AG10803 (cell line): Measurements from ENCODE around the gene UTP3.

Source experiments
- DNase-seq: peaks from one replicate; pipeline ENCODE4 v3.0.0; 2010; ENCODE audit warnings: low read depth
- H3K4me3 ChIP-seq: 2 replicates; pipeline ENCODE4 v1.5.1; 2011; ENCODE audit warnings: mild to moderate bottlenecking, low read length, control low read depth
- TF ChIP-seq, protein P1 (sequence below): conservative IDR thresholded peaks from 2 replicates; pipeline ENCODE4 v1.5.1; 2011; ENCODE audit warnings: mild to moderate bottlenecking, low read length, control low read depth, inconsistent platforms

Gene UTP3

DNA sequence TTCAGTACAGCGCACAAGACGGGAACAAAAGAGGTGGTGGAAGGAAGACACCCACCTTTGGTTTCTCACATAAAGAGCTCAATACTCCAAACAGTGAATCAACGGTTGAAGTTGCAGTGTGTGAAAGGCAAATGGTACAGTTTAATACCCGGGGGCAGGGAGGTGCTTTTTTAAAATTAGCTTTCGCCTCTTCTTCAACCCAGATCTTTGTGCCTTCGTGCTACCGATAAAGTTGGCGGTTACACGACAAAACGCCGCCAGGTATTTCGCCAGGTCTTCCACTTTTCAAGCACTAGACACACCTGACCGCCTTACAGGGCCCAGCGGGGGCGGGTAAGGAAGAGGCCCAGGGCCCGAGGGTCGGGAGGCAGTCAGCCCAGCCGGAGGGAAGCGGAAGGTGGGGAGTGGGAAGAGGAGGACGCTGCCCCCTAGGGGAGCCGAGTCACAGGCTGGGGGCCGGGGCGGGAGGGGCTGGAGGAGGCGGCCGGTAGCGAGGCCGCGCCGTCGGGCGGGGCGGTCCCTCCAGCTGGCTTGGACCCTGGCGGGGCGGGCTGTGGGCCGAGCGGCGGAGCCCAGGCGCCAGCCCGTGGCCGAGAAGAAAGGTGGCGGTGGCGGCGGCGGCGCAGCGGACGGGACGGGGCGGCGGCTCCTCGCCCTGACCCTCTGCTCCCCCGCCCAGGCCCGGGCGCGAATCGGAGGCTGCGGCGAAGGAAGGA, 16.0 kb downstream of the UTP3 start:
- peak; percentile 61 for DNase-seq
- TF ChIP-seq, protein P1, sequence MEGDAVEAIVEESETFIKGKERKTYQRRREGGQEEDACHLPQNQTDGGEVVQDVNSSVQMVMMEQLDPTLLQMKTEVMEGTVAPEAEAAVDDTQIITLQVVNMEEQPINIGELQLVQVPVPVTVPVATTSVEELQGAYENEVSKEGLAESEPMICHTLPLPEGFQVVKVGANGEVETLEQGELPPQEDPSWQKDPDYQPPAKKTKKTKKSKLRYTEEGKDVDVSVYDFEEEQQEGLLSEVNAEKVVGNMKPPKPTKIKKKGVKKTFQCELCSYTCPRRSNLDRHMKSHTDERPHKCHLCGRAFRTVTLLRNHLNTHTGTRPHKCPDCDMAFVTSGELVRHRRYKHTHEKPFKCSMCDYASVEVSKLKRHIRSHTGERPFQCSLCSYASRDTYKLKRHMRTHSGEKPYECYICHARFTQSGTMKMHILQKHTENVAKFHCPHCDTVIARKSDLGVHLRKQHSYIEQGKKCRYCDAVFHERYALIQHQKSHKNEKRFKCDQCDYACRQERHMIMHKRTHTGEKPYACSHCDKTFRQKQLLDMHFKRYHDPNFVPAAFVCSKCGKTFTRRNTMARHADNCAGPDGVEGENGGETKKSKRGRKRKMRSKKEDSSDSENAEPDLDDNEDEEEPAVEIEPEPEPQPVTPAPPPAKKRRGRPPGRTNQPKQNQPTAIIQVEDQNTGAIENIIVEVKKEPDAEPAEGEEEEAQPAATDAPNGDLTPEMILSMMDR: peak; percentile 30
- H3K4me3 ChIP-seq: peak overlapping the region; percentile 77

DNA sequence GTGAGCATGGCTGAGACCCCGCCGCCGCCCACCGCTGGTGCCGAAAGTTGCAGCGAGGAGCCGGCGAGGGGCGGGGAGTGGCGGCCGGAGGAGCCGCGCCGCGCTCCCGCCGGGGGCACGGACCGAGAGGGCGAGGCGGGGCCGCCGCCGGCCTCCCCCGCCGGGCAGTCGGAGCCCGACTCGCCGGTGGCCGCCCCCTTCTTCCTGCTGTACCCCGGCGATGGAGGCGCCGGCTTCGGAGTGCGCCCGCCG, 16.5 kb downstream of the UTP3 start:
- no peak for DNase-seq
- H3K4me3 ChIP-seq: peak overlapping the region; percentile 77
- TF ChIP-seq, protein P1: no peak

DNA sequence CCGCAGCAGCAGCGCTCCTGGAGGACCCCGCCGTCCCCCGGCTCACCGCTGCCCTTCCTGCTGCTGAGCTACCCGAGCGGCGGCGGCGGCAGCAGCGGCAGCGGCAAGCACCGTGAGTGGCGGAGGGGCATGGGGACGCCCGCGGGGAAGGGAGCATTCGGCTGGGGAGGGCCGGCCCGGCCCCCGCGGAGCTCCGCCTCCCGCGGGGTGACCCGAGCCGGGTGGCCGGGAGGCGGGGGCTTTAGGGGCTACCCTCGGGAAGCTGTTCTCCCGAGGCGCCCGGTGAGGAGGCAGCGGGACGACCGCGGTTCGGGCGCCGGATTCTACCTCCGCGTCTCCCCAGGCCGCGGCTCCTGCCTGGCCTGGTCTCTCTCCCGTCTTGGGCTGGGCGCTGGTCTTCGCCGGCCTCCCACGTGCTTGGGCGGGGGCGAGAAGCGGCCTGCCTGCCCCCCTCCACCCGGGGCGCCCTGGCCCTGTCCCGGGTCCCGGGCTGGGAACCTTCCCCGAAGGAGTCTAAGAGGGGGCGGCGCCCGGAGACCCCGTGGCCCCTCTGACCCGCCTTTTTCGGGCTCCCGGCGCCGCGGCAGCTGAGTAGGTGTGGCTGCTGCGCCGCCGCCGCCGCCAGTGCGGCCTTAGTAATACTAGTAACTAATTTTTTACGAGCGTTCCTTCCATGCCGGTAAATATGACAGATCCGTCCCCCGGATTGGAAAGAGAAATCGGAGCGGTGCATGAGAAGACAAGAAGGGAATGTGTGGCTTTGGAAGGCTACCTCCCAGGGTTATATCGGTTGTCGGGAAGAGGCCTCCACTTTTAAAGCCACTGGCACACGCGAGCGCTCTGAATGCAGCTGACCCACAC, 17.1 kb downstream of the UTP3 start:
- TF ChIP-seq, protein P1: no peak
- DNase-seq: peak; percentile 60

DNA sequence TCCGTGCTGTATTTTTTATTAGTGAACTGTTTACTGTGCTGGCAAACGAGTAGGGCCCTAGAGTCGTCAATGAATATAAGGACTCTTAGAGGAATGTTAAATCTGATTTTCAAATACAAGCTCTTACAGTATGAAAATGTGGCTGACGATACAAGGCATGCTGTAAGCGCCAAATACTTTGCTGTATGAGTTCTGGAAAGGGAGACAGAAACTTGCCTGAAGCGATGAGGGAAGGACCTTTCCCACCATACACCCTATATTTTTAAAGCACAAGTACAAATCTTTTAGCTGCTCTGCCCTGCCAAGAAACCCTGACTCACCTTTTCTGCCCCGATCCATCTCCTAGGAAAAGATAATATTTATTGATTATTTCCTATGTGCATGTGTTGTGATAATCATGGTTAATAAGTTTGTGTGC, 17.7 kb downstream of the UTP3 start:
- H3K4me3 ChIP-seq: peak overlapping the region; percentile 77
- no peak for DNase-seq
- TF ChIP-seq, protein P1: no peak

More for the DNA sequence above, 17.1 kb downstream of the UTP3 start:
- peak overlapping the region; percentile 77 for H3K4me3 ChIP-seq

DNA sequence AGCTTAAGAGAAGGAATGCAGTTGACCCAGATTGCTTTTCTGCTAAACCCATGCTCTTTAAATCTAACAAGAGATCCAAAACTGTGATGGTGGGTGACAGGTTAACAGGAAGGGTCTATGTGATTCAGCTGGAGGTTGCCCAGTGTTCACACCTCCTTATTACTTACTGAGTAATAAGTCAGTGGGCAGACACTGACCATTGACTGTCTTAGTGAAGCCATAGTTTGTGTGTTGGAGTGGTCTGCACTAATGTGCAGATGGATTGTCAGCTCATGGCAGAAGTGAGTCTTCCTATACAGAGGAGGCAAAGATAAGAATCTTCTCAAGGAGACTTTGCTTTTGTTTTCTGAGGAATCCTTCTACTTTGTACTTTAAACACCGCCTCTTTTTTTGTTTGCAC, 18.2 kb downstream of the UTP3 start:
- H3K4me3 ChIP-seq: peak overlapping the region; percentile 77
- TF ChIP-seq, protein P1: no peak
- DNase-seq: no peak

DNA sequence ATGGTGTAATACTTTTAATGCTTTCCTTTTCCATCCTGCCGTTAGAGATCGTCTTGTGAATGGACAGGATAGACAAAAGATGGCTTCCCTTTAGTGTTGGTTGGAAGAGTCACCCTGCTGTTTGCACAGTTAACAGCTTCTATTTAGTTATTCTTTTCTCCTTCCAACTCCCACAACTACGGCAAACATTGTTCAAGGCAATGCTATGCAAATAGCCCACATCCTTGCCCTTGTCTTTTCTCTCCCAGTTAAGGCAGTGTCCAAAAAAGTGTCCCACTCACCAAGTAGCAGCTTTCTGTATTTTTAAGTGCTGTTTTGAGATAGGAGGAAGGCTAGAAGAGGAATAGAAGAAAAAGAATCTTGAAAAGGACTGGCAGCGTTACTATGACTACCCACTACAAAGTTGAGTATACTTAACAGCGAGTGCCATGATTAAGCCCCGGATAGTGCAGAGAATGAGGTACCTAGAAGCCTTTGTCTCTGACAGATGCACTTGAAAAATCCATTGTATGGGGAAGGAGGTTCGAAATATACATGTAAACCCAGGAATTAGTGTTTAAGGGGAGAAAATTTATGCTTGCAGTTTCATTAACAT, 21.4 kb downstream of the UTP3 start:
- TF ChIP-seq, protein P1: no peak
- no peak for DNase-seq

More for the DNA sequence above, 21.4 kb downstream of the UTP3 start:
- H3K4me3 ChIP-seq: no peak overlapping the region
